HEK293 (cell line): ENCODE data around the gene SPRR5.

ENCODE experiments used
- CTCF ChIA-PET: fragments of 350-600 bp; formaldehyde crosslinking; extraction: SDS; loops from one replicate; lab custom pipeline; 2021; ENCODE audit warnings: antibody characterized with exemption; lab: Yijun Ruan, JAX
- POLR2A ChIA-PET: fragments of 300-600 bp; formaldehyde crosslinking; extraction: SDS; loops from one replicate; lab custom pipeline; 2020; ENCODE audit warnings: antibody characterized with exemption, inconsistent platforms; lab: Yijun Ruan, JAX
- H3K27ac ChIP-seq: fragments of 200-500 bp; sonication (Bioruptor generic); 2 replicates; pipeline ENCODE4 v1.5.1; 2014; ENCODE audit warnings: low read depth, low read length, control low read depth, inconsistent platforms; ENCODE audit errors: extremely low read depth
- H3K36me3 ChIP-seq, 2 experiments: fragments of 200-500 bp in 1 of 2; sonication (Bioruptor generic) in 1 of 2; 1 replicate in 1 of 2; 2 replicates in 1 of 2; pipeline ENCODE4 v1.5.1; 2014 to 2017; ENCODE audit warnings: inconsistent platforms in 2 of 2, low read length in 2 of 2; ENCODE audit not compliant: control insufficient read depth in 2 of 2, insufficient read depth in 1 of 2
- H3K4me1 ChIP-seq: fragments of 200-500 bp; sonication (Bioruptor generic); 2 replicates; pipeline ENCODE4 v1.5.1; 2014; ENCODE audit warnings: mild to moderate bottlenecking, low read length, inconsistent platforms; ENCODE audit not compliant: control insufficient read depth, insufficient read depth
- H3K4me3 ChIP-seq: 2 replicates; pipeline ENCODE4 v1.5.1; 2011; ENCODE audit warnings: low read depth, mild to moderate bottlenecking, control low read depth, low read length, moderate library complexity
- H3K9me3 ChIP-seq: fragments of 200-500 bp; sonication (Bioruptor generic); 2 replicates; pipeline ENCODE4 v1.5.1; 2014; ENCODE audit warnings: low read depth, low read length, inconsistent platforms; ENCODE audit not compliant: control insufficient read depth, insufficient read depth
- HOXA7 ChIP-seq: sonication (generic); formaldehyde crosslinking; IDR thresholded peaks from 2 replicates; pipeline ENCODE4 v1.8.1; 2022; ENCODE audit warnings: missing genetic modification reagents, borderline replicate concordance
- IKZF3 ChIP-seq: fragments of 450-650 bp; IDR thresholded peaks from 2 replicates; pipeline ENCODE4 v1.5.0; 2018; ENCODE audit warnings: missing biosample characterization, mild to moderate bottlenecking, missing genetic modification characterization, moderate library complexity
- KLF1 ChIP-seq: fragments of 450-650 bp; formaldehyde crosslinking; IDR thresholded peaks from 2 replicates; pipeline ENCODE4 v1.5.1; 2016; ENCODE audit warnings: missing biosample characterization, missing genetic modification characterization
- KLF8 ChIP-seq: fragments of 450-650 bp; formaldehyde crosslinking; IDR thresholded peaks from 2 replicates; pipeline ENCODE4 v1.5.1; 2016; ENCODE audit warnings: missing biosample characterization, missing genetic modification characterization
- MYNN ChIP-seq: fragments of 450-650 bp; formaldehyde crosslinking; IDR thresholded peaks from 2 replicates; pipeline ENCODE4 v1.5.1; 2016; ENCODE audit warnings: missing biosample characterization, missing genetic modification characterization, borderline replicate concordance
- PRDM1 ChIP-seq: fragments of 450-650 bp; formaldehyde crosslinking; IDR thresholded peaks from 2 replicates; pipeline ENCODE4; 2016; ENCODE audit warnings: missing biosample characterization, missing genetic modification characterization
- ZBTB8A ChIP-seq: fragments of 450-650 bp; formaldehyde crosslinking; IDR thresholded peaks from 2 replicates; pipeline ENCODE4 v1.5.1; 2016; ENCODE audit warnings: missing biosample characterization, missing genetic modification characterization
- ZNF140 ChIP-seq: fragments of 450-650 bp; formaldehyde crosslinking; IDR thresholded peaks from 2 replicates; pipeline ENCODE4 v1.5.1; 2016; ENCODE audit warnings: missing biosample characterization, missing genetic modification characterization
- ZNF223 ChIP-seq: fragments of 450-650 bp; formaldehyde crosslinking; IDR thresholded peaks from 2 replicates; pipeline ENCODE4 v1.5.1; 2016; ENCODE audit warnings: missing biosample characterization, missing genetic modification characterization
- ZNF341 ChIP-seq: fragments of 450-650 bp; formaldehyde crosslinking; IDR thresholded peaks from 2 replicates; pipeline ENCODE4; 2016; ENCODE audit warnings: low read depth, missing biosample characterization, missing genetic modification characterization
- ZNF404 ChIP-seq: fragments of 450-650 bp; formaldehyde crosslinking; IDR thresholded peaks from 2 replicates; pipeline ENCODE4 v1.5.1; 2017; ENCODE audit warnings: missing biosample characterization, missing genetic modification characterization
- ZNF433 ChIP-seq: fragments of 450-650 bp; formaldehyde crosslinking; IDR thresholded peaks from 2 replicates; pipeline ENCODE4 v1.5.1; 2016; ENCODE audit warnings: missing biosample characterization, missing genetic modification characterization, low read depth
- ZNF473 ChIP-seq: fragments of 450-650 bp; formaldehyde crosslinking; IDR thresholded peaks from 2 replicates; pipeline ENCODE4 v1.5.1; 2017; ENCODE audit warnings: missing biosample characterization, missing genetic modification characterization
- ZNF571 ChIP-seq: fragments of 450-650 bp; formaldehyde crosslinking; IDR thresholded peaks from 2 replicates; pipeline ENCODE4 v1.5.0; 2017; ENCODE audit warnings: missing biosample characterization, missing genetic modification characterization
- ZNF610 ChIP-seq: fragments of 450-650 bp; formaldehyde crosslinking; IDR thresholded peaks from 2 replicates; pipeline ENCODE4 v1.5.1; 2016; ENCODE audit warnings: missing biosample characterization, missing genetic modification characterization, borderline replicate concordance
- ZNF768 ChIP-seq: fragments of 450-650 bp; formaldehyde crosslinking; IDR thresholded peaks from 2 replicates; pipeline ENCODE4 v1.5.1; 2018; ENCODE audit warnings: missing biosample characterization, mild to moderate bottlenecking, missing genetic modification characterization
- TF ChIP-seq, protein P1 (sequence below): fragments of 450-650 bp; formaldehyde crosslinking; IDR thresholded peaks from 2 replicates; pipeline ENCODE4 v1.5.1; 2016; ENCODE audit warnings: missing biosample characterization, missing genetic modification characterization
- TF ChIP-seq, protein P2 (sequence below): fragments of 450-650 bp; formaldehyde crosslinking; IDR thresholded peaks from 2 replicates; pipeline ENCODE4 v1.5.1; 2017; ENCODE audit warnings: missing biosample characterization, missing genetic modification characterization
- TF ChIP-seq, protein P3 (sequence below): fragments of 450-650 bp; formaldehyde crosslinking; IDR thresholded peaks from 2 replicates; pipeline ENCODE4; 2016; ENCODE audit warnings: missing biosample characterization, missing genetic modification characterization
- TF ChIP-seq, protein P4 (sequence below): fragments of 450-650 bp; formaldehyde crosslinking; conservative IDR thresholded peaks from 2 replicates; pipeline ENCODE4 v1.5.1; 2016; ENCODE audit warnings: low read depth, missing biosample characterization, missing genetic modification characterization

The SPRR5 gene

DNA sequence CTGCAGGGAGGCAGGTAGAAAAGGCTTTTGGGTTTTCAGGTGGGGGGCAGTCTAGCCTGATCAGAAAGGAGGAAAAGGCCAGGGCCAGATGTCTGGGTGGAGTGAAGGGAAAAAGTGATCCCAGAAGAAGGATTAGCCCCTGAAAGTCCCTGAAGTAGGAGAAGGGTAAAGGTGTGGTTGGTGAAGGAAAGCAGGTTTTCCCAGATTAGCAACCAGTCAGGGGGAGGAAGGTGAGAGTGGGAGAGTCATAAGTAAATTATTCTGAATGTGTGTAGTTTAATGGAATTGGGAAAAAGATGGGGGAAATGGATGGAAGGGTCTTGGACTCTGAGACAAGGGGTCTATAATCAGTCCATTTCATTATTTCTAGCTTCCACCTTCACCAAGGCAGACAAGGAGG lies 36.2 kb downstream of the SPRR5 start:
- Histone ChIP-seq H3K9me3 (no peaks in the 10 kb centered on the region), H3K27ac (no peak overlapping the region), H3K4me1 (no peaks in the 10 kb centered on the region), H3K36me3 (no peaks in the 10 kb centered on the region)
- POLR2A ChIA-PET = no interaction called here
- CTCF ChIA-PET = interaction anchor here (1.0 kb wide), 1 partner anchor 111 kb away, joined by 3 read pairs; no protein-coding TSS in a partner anchor
- TF ChIP-seq HOXA7 (CRISPR knock-in tag) (no peak), MYNN (tag by site-specific recombination) (no peak)
- TF ChIP-seq, protein P1, sequence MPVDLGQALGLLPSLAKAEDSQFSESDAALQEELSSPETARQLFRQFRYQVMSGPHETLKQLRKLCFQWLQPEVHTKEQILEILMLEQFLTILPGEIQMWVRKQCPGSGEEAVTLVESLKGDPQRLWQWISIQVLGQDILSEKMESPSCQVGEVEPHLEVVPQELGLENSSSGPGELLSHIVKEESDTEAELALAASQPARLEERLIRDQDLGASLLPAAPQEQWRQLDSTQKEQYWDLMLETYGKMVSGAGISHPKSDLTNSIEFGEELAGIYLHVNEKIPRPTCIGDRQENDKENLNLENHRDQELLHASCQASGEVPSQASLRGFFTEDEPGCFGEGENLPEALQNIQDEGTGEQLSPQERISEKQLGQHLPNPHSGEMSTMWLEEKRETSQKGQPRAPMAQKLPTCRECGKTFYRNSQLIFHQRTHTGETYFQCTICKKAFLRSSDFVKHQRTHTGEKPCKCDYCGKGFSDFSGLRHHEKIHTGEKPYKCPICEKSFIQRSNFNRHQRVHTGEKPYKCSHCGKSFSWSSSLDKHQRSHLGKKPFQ (tag by site-specific recombination) = no peak
- TF ChIP-seq, all 188 proteins: peak for 0
- no peak overlapping the region for H3K4me3 ChIP-seq

DNA sequence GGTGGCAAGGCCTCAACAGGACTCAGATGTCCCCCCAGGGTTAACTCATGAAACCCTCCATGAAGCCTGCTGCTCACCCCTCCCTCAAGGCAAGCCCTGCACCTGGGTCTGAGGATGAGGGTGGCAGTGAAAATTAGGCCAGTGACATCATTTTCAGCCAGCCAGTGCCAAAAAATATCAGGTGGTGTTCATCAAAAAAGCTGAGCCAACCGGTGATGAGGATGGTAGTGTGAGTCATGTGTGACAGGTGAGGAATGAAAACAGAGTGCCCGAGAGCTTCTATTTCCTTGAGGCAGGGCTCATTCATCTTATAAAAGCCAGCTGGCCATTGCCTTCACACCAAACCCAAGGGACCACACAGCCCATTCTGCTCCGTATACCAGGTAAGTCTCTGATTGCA lies 36.7 kb downstream of the SPRR5 start, which contains the start of gene SPRR1A:
SPRR1A (plus strand) TSS at position 339 of the 400 bp plus-strand sequence. CDS start 1,150 bp downstream, outside the sequence.
- Histone ChIP-seq H3K27ac (no peak within 1 kb of the TSS), H3K36me3 (no peaks in the 10 kb centered on the region), H3K4me1 (no peaks in the 10 kb centered on the region), H3K9me3 (no peaks in the 10 kb centered on the region), H3K4me3 (no peak within 1 kb of the TSS)
- TF ChIP-seq ZNF404 (tag by site-specific recombination) = no peak
- no peak for TF ChIP-seq ZNF341
- TF ChIP-seq ZNF571 (tag by site-specific recombination) = no peak
- no peak for TF ChIP-seq IKZF3 (tag by site-specific recombination)
- no peak for TF ChIP-seq PRDM1 (tag by site-specific recombination)
- TF ChIP-seq ZBTB8A = no peak
- no peak for TF ChIP-seq ZNF473 (tag by site-specific recombination)
- TF ChIP-seq, protein P2, sequence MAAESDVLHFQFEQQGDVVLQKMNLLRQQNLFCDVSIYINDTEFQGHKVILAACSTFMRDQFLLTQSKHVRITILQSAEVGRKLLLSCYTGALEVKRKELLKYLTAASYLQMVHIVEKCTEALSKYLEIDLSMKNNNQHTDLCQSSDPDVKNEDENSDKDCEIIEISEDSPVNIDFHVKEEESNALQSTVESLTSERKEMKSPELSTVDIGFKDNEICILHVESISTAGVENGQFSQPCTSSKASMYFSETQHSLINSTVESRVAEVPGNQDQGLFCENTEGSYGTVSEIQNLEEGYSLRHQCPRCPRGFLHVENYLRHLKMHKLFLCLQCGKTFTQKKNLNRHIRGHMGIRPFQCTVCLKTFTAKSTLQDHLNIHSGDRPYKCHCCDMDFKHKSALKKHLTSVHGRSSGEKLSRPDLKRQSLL = no peak
- TF ChIP-seq, protein P3, sequence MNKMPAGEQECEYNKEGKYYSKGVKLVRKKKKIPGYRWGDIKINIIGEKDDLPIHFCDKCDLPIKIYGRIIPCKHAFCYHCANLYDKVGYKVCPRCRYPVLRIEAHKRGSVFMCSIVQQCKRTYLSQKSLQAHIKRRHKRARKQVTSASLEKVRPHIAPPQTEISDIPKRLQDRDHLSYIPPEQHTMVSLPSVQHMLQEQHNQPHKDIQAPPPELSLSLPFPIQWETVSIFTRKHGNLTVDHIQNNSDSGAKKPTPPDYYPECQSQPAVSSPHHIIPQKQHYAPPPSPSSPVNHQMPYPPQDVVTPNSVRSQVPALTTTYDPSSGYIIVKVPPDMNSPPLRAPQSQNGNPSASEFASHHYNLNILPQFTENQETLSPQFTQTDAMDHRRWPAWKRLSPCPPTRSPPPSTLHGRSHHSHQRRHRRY = no peak
- CTCF ChIA-PET = interaction anchor here (1.0 kb wide), 1 partner anchor 112 kb away, joined by 3 read pairs; no protein-coding TSS in a partner anchor
- POLR2A ChIA-PET = no interaction called here

DNA sequence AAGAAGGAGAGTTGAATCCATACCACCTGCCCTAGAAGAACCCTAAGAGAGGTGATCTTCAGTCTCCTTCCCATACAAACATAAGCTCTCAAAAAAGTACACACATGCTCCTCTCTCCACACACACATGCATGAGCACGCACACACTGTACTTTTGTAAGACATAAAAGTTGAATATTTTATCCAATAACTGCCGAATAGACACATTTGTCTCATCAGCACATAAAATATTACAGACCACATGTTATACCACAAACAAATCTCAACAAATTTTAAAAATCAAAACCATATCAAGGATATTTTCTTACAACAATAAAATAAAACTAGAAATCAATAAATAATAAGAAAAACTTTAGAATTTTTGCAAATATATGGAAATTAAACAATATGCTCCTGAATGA lies 39.6 kb downstream of the SPRR5 start:
- H3K36me3 ChIP-seq = no peaks in the 10 kb centered on the region
- no peaks in the 10 kb centered on the region for H3K4me1 ChIP-seq
- H3K9me3 ChIP-seq = no peaks in the 10 kb centered on the region
- ChIA-PET CTCF (interaction anchor here (0.6 kb wide), 1 partner anchor 206 kb away, joined by 3 read pairs; no protein-coding TSS in a partner anchor), POLR2A (no interaction called here)
- no peak overlapping the region for H3K4me3 ChIP-seq
- H3K27ac ChIP-seq = no peak overlapping the region
- no peak for TF ChIP-seq KLF1 (tag by site-specific recombination)
- no peak for TF ChIP-seq ZNF140 (tag by site-specific recombination)
- no peak for TF ChIP-seq HOXA7 (CRISPR knock-in tag)
- TF ChIP-seq ZNF610 (tag by site-specific recombination) = no peak
- no peak for TF ChIP-seq ZNF223 (tag by site-specific recombination)
- no peak for TF ChIP-seq KLF8 (tag by site-specific recombination)
- no peak for TF ChIP-seq ZNF768 (tag by site-specific recombination)
- TF ChIP-seq ZNF433 (tag by site-specific recombination) = no peak
- TF ChIP-seq, protein P4, sequence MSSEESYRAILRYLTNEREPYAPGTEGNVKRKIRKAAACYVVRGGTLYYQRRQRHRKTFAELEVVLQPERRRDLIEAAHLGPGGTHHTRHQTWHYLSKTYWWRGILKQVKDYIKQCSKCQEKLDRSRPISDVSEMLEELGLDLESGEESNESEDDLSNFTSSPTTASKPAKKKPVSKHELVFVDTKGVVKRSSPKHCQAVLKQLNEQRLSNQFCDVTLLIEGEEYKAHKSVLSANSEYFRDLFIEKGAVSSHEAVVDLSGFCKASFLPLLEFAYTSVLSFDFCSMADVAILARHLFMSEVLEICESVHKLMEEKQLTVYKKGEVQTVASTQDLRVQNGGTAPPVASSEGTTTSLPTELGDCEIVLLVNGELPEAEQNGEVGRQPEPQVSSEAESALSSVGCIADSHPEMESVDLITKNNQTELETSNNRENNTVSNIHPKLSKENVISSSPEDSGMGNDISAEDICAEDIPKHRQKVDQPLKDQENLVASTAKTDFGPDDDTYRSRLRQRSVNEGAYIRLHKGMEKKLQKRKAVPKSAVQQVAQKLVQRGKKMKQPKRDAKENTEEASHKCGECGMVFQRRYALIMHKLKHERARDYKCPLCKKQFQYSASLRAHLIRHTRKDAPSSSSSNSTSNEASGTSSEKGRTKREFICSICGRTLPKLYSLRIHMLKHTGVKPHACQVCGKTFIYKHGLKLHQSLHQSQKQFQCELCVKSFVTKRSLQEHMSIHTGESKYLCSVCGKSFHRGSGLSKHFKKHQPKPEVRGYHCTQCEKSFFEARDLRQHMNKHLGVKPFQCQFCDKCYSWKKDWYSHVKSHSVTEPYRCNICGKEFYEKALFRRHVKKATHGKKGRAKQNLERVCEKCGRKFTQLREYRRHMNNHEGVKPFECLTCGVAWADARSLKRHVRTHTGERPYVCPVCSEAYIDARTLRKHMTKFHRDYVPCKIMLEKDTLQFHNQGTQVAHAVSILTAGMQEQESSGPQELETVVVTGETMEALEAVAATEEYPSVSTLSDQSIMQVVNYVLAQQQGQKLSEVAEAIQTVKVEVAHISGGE (tag by site-specific recombination) = no peak
